Panc1 (cell line): ENCODE measurements around the gene MICAL2. TPM values are rescaled to one million over a fixed set of nuclear protein-coding genes. Genes with fewer than 3 reads are reported as not detected.

Experiments
- ATAC-seq: fragments of 200-7000 bp; cut with Tn5 transposase; 2 replicates; pipeline ENCODE4 v1.9.1; 2020; ENCODE audit warnings: mild to moderate bottlenecking, moderate library complexity
- BruUV-seq: library from RNA; stranded (reverse); fragments of 400-500 nt; replicated peaks from 2 replicates; lab custom pipeline; 2021; lab: Mats Ljungman, UMichigan
- CTCF ChIA-PET: fragments of 300-600 bp; sonication (Branson Sonifier 250); formaldehyde crosslinking; loops from one replicate; lab custom pipeline; 2022; ENCODE audit warnings: antibody characterized with exemption; lab: Charles Lee
- POLR2A ChIA-PET: fragments of 300-600 bp; sonication (Branson Sonifier 250); formaldehyde crosslinking; loops from one replicate; lab custom pipeline; 2022; ENCODE audit warnings: antibody characterized with exemption; lab: Charles Lee
- DNase-seq: peaks from one replicate; pipeline ENCODE4 v3.0.0-alpha.2; 2010; ENCODE audit warnings: low read depth, low spot score
- H3K27ac ChIP-seq: 2 replicates; pipeline ENCODE4 v1.5.1; 2011; ENCODE audit warnings: mild to moderate bottlenecking, low read length, inconsistent platforms
- H3K27me3 ChIP-seq: fragments of 200-500 bp; sonication (Bioruptor generic); 2 replicates; pipeline ENCODE4 v1.6.0; 2014; ENCODE audit warnings: low read length, inconsistent platforms; ENCODE audit not compliant: control insufficient read depth, insufficient read depth
- H3K36me3 ChIP-seq: fragments of 200-500 bp; sonication (Bioruptor generic); 2 replicates; pipeline ENCODE4 v1.5.1; 2014; ENCODE audit warnings: inconsistent platforms, mild to moderate bottlenecking, low read length, moderate library complexity; ENCODE audit not compliant: control insufficient read depth, insufficient read depth
- H3K4me1 ChIP-seq: 2 replicates; pipeline ENCODE4 v1.5.1; 2011; ENCODE audit warnings: inconsistent platforms, mild to moderate bottlenecking, low read length, moderate library complexity; ENCODE audit not compliant: control insufficient read depth, insufficient read depth
- H3K4me3 ChIP-seq, 2 experiments: 2 replicates each; pipeline ENCODE4 v1.5.1; 2011 to 2012; ENCODE audit warnings: low read depth in 2 of 2, low read length in 2 of 2, mild to moderate bottlenecking in 2 of 2, inconsistent platforms in 1 of 2, moderate library complexity in 1 of 2
- H3K9me3 ChIP-seq: fragments of 200-500 bp; sonication (Bioruptor generic); 2 replicates; pipeline ENCODE4 v1.5.1; 2014; ENCODE audit warnings: low read depth, mild to moderate bottlenecking, inconsistent platforms, low read length, moderate library complexity; ENCODE audit not compliant: control insufficient read depth, insufficient read depth
- CTCF ChIP-seq: fragments of 450-650 bp; IDR thresholded peaks from 2 replicates; pipeline ENCODE4 v1.5.1; 2017; ENCODE audit warnings: mild to moderate bottlenecking
- POLR2AphosphoS5 ChIP-seq: IDR thresholded peaks from 2 replicates; pipeline ENCODE4 v1.6.1; 2012; ENCODE audit warnings: mild to moderate bottlenecking, low read depth, low read length, moderate library complexity
- REST ChIP-seq, 2 experiments: IDR thresholded peaks; 2 replicates each; pipeline ENCODE4 v1.6.1; 2011 to 2012; ENCODE audit warnings: low read depth in 2 of 2, control low read depth in 1 of 2, low read length in 1 of 2, mild to moderate bottlenecking in 1 of 2, moderate library complexity in 1 of 2; ENCODE audit not compliant: insufficient read depth in 1 of 2
- SIN3A ChIP-seq: IDR thresholded peaks from 2 replicates; pipeline ENCODE4 v1.6.1; 2012; ENCODE audit warnings: low read depth, mild to moderate bottlenecking, low read length, moderate library complexity, borderline replicate concordance; ENCODE audit not compliant: insufficient read depth
- TCF7L2 ChIP-seq: IDR thresholded peaks from 2 replicates; pipeline ENCODE4 v1.6.1; 2011; ENCODE audit warnings: mild to moderate bottlenecking, low read depth, low read length, inconsistent platforms
- in situ Hi-C: cut with HindIII; loops from 2 replicates; pipeline ENCODE4 v1.10.0; 2016; ENCODE audit warnings: low sequenced_read_pairs, low pct_unique_long_range_greater_than_20kb
- intact Hi-C: fragments of 100-400 bp; cut with micrococcal nuclease; formaldehyde crosslinking; loops from one replicate; pipeline ENCODE4 v1.10.0; 2022; ENCODE audit not compliant: unreplicated experiment
- total RNA-seq: library from RNA; stranded (reverse); gene quantifications from one replicate; pipeline ENCODE4 v1.2.1, GENCODE V29; 2021; ENCODE audit not compliant: unreplicated experiment

MICAL2 gene
- total RNA-seq, 1 experiment from 2014 or later = 199 TPM

DNA sequence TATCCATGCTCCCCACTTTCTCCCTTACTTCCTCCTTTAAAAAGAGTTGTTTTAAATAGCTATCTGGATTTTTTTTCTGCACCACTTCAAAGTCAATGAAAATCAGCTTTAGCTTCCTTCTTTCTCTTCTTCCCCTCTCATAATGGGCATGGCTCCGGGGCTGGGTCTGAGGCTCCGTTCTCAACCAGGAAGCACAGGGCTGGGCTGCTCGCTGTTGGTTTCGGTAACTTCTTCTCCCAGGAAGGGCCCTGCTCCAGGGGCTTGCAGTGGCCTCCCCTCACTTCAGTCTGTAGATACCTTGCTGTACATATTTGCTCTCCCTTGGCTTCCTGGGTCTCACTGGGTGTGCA, 23.8 kb downstream of the MICAL2 start:
- Histone ChIP-seq H3K36me3 (no peaks in the 10 kb centered on the region), H3K4me1 (peaks cover 21% of the 10 kb centered on the region), H3K27ac (no peak overlapping the region), H3K9me3 (no peaks in the 10 kb centered on the region), H3K27me3 (no peaks in the 10 kb centered on the region), H3K4me3 (no peak overlapping the region)
- intact Hi-C loops (no loop called here), in situ Hi-C loops (no loop called here)
- TF ChIP-seq SIN3A (no peak), CTCF (no peak), REST (IDR thresholded peaks at IDR 0.05; ENCODE audit: insufficient read depth in 1 of 2, low read depth in 2 of 2, low read length in 1 of 2) (no peak), TCF7L2 (no peak), POLR2AphosphoS5 (no peak)
- POLR2A ChIA-PET = interaction anchor here (0.6 kb wide), 1 partner anchor 44 kb away, joined by 3 read pairs; no protein-coding TSS in a partner anchor
- CTCF ChIA-PET = no interaction called here
- BruUV-seq = no TSS peak
- DNase-seq (no peak), ATAC-seq (no peak)

- H3K27me3 ChIP-seq = no peaks in the 10 kb centered on the region
- no peak overlapping the region for H3K27ac ChIP-seq
- TF ChIP-seq SIN3A = no peak
- TF ChIP-seq REST (IDR thresholded peaks at IDR 0.05; ENCODE audit: insufficient read depth in 1 of 2, low read depth in 2 of 2, low read length in 1 of 2) = no peak
- no peak for TF ChIP-seq POLR2AphosphoS5
- TF ChIP-seq TCF7L2 = no peak
- TF ChIP-seq CTCF = no peak
- POLR2A ChIA-PET = no interaction called here
- H3K36me3 ChIP-seq = no peaks in the 10 kb centered on the region
- in situ Hi-C loops = no loop called here
- no TSS peak for BruUV-seq
- DNase-seq (no peak), ATAC-seq (no peak)
- intact Hi-C loops = no loop called here
- peaks cover 17% of the 10 kb centered on the region for H3K4me1 ChIP-seq
- no peaks in the 10 kb centered on the region for H3K9me3 ChIP-seq
- no peak overlapping the region for H3K4me3 ChIP-seq
- CTCF ChIA-PET = no interaction called here
Measured at GRCh38 chr11:12135185-12135584, 24.8 kb downstream of the MICAL2 start.
